ENCODE data around the gene CELSR2. TPM values are rescaled to one million over a fixed set of nuclear protein-coding genes. Genes with fewer than 3 reads are reported as not detected.

The CELSR2 gene
- total and polyA plus RNA-seq, 2 experiments from 2014 or later = 11.2 to 35.1 TPM

- Histone ChIP-seq H3K9me2 (ENCODE audit: insufficient read depth) (no peaks in the 10 kb centered on the region), H3K79me2 (replicated peaks; ENCODE audit: insufficient read depth) (peaks cover 19% of the 10 kb centered on the region; the same call in 1 of the 2 replicates), H3K27ac (ENCODE audit: low read depth) (peak overlapping the region; percentile 39; the same call in 1 of the 2 replicates), H2AFZ (no peak overlapping the region), H3K4me2 (no peak overlapping the region), H3K36me3 (ENCODE audit: insufficient read depth) (no peaks in the 10 kb centered on the region; the same call in 1 of the 2 replicates), H3F3A (replicated peaks; ENCODE audit: low read depth) (0 out of 2 replicates have a peak, but pooled peaks cover 5% of the 10 kb centered on the region), H3K4me3 (no peak overlapping the region), H4K20me1 (replicated peaks; ENCODE audit: insufficient read depth) (no peaks in the 10 kb centered on the region; the same call in 1 of the 2 replicates), H3K27me3 (ENCODE audit: insufficient read depth) (no peaks in the 10 kb centered on the region), H3K4me1 (ENCODE audit: insufficient read depth) (peaks cover 25% of the 10 kb centered on the region)
- Mint-ChIP-seq H3K27me3 (ENCODE audit: insufficient read depth, low read depth, poor library complexity) (peaks cover 13% of the 10 kb centered on the region), H3K36me3 (ENCODE audit: low read depth) (peaks cover 3% of the 10 kb centered on the region), H3K27ac (peak overlapping the region; percentile 56; the same call in 1 of the 2 replicates), H3K9me3 (no peaks in the 10 kb centered on the region; the same call in 2 of the 3 replicates), H3K4me3 (no peak overlapping the region), H3K4me1 (peaks cover 44% of the 10 kb centered on the region)
- DNase-seq (ENCODE audit: low spot score) (no peak), ATAC-seq (no peak)
- TF ChIP-seq, protein P1, sequence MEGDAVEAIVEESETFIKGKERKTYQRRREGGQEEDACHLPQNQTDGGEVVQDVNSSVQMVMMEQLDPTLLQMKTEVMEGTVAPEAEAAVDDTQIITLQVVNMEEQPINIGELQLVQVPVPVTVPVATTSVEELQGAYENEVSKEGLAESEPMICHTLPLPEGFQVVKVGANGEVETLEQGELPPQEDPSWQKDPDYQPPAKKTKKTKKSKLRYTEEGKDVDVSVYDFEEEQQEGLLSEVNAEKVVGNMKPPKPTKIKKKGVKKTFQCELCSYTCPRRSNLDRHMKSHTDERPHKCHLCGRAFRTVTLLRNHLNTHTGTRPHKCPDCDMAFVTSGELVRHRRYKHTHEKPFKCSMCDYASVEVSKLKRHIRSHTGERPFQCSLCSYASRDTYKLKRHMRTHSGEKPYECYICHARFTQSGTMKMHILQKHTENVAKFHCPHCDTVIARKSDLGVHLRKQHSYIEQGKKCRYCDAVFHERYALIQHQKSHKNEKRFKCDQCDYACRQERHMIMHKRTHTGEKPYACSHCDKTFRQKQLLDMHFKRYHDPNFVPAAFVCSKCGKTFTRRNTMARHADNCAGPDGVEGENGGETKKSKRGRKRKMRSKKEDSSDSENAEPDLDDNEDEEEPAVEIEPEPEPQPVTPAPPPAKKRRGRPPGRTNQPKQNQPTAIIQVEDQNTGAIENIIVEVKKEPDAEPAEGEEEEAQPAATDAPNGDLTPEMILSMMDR (conservative IDR thresholded peaks at IDR 0.05; ENCODE audit: low read depth in 2 of 2) = no peak
- TF ChIP-seq ZNF114 (CRISPR knock-in tag; IDR thresholded peaks at IDR 0.05) (no peak), EZH2 (IDR thresholded peaks at IDR 0.05; ENCODE audit: low read depth, unreplicated experiment) (no peak), NANOG (IDR thresholded peaks at IDR 0.05; ENCODE audit: borderline replicate concordance) (no peak), CREB1 (CRISPR knock-in tag; IDR thresholded peaks at IDR 0.05; ENCODE audit: low read depth) (no peak), JUNB (IDR thresholded peaks at IDR 0.05; ENCODE audit: unreplicated experiment) (no peak), EZH2phosphoT487 (IDR thresholded peaks at IDR 0.05; ENCODE audit: unreplicated experiment) (no peak), ZNF331 (CRISPR knock-in tag; IDR thresholded peaks at IDR 0.05; ENCODE audit: low read depth) (no peak), POLR2AphosphoS5 (IDR thresholded peaks at IDR 0.05; ENCODE audit: low read depth) (no peak), STAT1 (IDR thresholded peaks at IDR 0.05; ENCODE audit: unreplicated experiment) (no peak)
- TF ChIP-seq, protein P2, sequence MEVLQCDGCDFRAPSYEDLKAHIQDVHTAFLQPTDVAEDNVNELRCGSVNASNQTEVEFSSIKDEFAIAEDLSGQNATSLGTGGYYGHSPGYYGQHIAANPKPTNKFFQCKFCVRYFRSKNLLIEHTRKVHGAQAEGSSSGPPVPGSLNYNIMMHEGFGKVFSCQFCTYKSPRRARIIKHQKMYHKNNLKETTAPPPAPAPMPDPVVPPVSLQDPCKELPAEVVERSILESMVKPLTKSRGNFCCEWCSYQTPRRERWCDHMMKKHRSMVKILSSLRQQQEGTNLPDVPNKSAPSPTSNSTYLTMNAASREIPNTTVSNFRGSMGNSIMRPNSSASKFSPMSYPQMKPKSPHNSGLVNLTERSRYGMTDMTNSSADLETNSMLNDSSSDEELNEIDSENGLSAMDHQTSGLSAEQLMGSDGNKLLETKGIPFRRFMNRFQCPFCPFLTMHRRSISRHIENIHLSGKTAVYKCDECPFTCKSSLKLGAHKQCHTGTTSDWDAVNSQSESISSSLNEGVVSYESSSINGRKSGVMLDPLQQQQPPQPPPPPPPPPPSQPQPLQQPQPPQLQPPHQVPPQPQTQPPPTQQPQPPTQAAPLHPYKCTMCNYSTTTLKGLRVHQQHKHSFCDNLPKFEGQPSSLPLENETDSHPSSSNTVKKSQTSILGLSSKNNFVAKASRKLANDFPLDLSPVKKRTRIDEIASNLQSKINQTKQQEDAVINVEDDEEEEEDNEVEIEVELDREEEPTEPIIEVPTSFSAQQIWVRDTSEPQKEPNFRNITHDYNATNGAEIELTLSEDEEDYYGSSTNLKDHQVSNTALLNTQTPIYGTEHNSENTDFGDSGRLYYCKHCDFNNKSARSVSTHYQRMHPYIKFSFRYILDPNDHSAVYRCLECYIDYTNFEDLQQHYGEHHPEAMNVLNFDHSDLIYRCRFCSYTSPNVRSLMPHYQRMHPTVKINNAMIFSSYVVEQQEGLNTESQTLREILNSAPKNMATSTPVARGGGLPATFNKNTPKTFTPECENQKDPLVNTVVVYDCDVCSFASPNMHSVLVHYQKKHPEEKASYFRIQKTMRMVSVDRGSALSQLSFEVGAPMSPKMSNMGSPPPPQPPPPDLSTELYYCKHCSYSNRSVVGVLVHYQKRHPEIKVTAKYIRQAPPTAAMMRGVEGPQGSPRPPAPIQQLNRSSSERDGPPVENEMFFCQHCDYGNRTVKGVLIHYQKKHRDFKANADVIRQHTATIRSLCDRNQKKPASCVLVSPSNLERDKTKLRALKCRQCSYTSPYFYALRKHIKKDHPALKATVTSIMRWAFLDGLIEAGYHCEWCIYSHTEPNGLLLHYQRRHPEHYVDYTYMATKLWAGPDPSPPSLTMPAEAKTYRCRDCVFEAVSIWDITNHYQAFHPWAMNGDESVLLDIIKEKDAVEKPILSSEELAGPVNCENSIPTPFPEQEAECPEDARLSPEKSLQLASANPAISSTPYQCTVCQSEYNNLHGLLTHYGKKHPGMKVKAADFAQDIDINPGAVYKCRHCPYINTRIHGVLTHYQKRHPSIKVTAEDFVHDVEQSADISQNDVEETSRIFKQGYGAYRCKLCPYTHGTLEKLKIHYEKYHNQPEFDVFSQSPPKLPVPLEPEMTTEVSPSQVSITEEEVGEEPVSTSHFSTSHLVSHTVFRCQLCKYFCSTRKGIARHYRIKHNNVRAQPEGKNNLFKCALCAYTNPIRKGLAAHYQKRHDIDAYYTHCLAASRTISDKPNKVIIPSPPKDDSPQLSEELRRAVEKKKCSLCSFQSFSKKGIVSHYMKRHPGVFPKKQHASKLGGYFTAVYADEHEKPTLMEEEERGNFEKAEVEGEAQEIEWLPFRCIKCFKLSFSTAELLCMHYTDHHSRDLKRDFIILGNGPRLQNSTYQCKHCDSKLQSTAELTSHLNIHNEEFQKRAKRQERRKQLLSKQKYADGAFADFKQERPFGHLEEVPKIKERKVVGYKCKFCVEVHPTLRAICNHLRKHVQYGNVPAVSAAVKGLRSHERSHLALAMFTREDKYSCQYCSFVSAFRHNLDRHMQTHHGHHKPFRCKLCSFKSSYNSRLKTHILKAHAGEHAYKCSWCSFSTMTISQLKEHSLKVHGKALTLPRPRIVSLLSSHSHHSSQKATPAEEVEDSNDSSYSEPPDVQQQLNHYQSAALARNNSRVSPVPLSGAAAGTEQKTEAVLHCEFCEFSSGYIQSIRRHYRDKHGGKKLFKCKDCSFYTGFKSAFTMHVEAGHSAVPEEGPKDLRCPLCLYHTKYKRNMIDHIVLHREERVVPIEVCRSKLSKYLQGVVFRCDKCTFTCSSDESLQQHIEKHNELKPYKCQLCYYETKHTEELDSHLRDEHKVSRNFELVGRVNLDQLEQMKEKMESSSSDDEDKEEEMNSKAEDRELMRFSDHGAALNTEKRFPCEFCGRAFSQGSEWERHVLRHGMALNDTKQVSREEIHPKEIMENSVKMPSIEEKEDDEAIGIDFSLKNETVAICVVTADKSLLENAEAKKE (CRISPR knock-in tag; IDR thresholded peaks at IDR 0.05) = no peak
- TF ChIP-seq, protein P3, sequence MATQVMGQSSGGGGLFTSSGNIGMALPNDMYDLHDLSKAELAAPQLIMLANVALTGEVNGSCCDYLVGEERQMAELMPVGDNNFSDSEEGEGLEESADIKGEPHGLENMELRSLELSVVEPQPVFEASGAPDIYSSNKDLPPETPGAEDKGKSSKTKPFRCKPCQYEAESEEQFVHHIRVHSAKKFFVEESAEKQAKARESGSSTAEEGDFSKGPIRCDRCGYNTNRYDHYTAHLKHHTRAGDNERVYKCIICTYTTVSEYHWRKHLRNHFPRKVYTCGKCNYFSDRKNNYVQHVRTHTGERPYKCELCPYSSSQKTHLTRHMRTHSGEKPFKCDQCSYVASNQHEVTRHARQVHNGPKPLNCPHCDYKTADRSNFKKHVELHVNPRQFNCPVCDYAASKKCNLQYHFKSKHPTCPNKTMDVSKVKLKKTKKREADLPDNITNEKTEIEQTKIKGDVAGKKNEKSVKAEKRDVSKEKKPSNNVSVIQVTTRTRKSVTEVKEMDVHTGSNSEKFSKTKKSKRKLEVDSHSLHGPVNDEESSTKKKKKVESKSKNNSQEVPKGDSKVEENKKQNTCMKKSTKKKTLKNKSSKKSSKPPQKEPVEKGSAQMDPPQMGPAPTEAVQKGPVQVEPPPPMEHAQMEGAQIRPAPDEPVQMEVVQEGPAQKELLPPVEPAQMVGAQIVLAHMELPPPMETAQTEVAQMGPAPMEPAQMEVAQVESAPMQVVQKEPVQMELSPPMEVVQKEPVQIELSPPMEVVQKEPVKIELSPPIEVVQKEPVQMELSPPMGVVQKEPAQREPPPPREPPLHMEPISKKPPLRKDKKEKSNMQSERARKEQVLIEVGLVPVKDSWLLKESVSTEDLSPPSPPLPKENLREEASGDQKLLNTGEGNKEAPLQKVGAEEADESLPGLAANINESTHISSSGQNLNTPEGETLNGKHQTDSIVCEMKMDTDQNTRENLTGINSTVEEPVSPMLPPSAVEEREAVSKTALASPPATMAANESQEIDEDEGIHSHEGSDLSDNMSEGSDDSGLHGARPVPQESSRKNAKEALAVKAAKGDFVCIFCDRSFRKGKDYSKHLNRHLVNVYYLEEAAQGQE (IDR thresholded peaks at IDR 0.05; ENCODE audit: unreplicated experiment) = no peak
- TF ChIP-seq, protein P4, sequence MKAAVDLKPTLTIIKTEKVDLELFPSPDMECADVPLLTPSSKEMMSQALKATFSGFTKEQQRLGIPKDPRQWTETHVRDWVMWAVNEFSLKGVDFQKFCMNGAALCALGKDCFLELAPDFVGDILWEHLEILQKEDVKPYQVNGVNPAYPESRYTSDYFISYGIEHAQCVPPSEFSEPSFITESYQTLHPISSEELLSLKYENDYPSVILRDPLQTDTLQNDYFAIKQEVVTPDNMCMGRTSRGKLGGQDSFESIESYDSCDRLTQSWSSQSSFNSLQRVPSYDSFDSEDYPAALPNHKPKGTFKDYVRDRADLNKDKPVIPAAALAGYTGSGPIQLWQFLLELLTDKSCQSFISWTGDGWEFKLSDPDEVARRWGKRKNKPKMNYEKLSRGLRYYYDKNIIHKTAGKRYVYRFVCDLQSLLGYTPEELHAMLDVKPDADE (IDR thresholded peaks at IDR 0.05) = no peak
These were observed 8.5 kb downstream of the CELSR2 start for GRCh38 chr1:109257682-109258421.
